HEK293T (cell line): ENCODE measurements around the gene RSRC1.

ENCODE experiments used
- BHLHE40 ChIP-seq: fragments of 450-650 bp; IDR thresholded peaks from 2 replicates; pipeline ENCODE4 v1.6.1; 2016; ENCODE audit warnings: mild to moderate bottlenecking, moderate library complexity, borderline replicate concordance
- CTBP1 ChIP-seq: fragments of 450-650 bp; IDR thresholded peaks from 2 replicates; pipeline ENCODE4 v1.6.1; 2016; ENCODE audit warnings: borderline replicate concordance
- ELF4 ChIP-seq: fragments of 450-650 bp; IDR thresholded peaks from 2 replicates; pipeline ENCODE4 v1.6.1; 2017; ENCODE audit warnings: antibody characterized with exemption
- FOXA1 ChIP-seq: fragments of 450-650 bp; IDR thresholded peaks from 2 replicates; pipeline ENCODE4 v1.6.1; 2016; ENCODE audit warnings: mild to moderate bottlenecking
- FOXK2 ChIP-seq: fragments of 450-650 bp; IDR thresholded peaks from 2 replicates; pipeline ENCODE4 v1.6.1; 2016; ENCODE audit warnings: mild to moderate bottlenecking
- FOXM1 ChIP-seq: fragments of 450-650 bp; IDR thresholded peaks from 2 replicates; pipeline ENCODE4 v1.6.1; 2017; ENCODE audit warnings: mild to moderate bottlenecking, borderline replicate concordance
- HDGF ChIP-seq: fragments of 450-650 bp; IDR thresholded peaks from 2 replicates; pipeline ENCODE4 v1.6.1; 2017; ENCODE audit warnings: antibody characterized with exemption, borderline replicate concordance
- L3MBTL2 ChIP-seq: fragments of 450-650 bp; conservative IDR thresholded peaks from 2 replicates; pipeline ENCODE4 v1.6.1; 2016; ENCODE audit warnings: mild to moderate bottlenecking
- LEF1 ChIP-seq: fragments of 450-650 bp; IDR thresholded peaks from 2 replicates; pipeline ENCODE4 v1.6.1; 2017; ENCODE audit warnings: mild to moderate bottlenecking, borderline replicate concordance
- NFRKB ChIP-seq: fragments of 450-650 bp; IDR thresholded peaks from 2 replicates; pipeline ENCODE4 v1.6.1; 2016; ENCODE audit warnings: mild to moderate bottlenecking, moderate library complexity
- SP1 ChIP-seq: fragments of 450-650 bp; IDR thresholded peaks from 2 replicates; pipeline ENCODE4 v1.6.1; 2017
- SUZ12 ChIP-seq: fragments of 450-650 bp; IDR thresholded peaks from 2 replicates; pipeline ENCODE4 v1.6.1; 2016; ENCODE audit warnings: mild to moderate bottlenecking
- TARDBP ChIP-seq: fragments of 450-650 bp; IDR thresholded peaks from 2 replicates; pipeline ENCODE4 v1.6.1; 2016
- ZNF384 ChIP-seq: fragments of 450-650 bp; IDR thresholded peaks from 2 replicates; pipeline ENCODE4 v1.6.1; 2016

DNA sequence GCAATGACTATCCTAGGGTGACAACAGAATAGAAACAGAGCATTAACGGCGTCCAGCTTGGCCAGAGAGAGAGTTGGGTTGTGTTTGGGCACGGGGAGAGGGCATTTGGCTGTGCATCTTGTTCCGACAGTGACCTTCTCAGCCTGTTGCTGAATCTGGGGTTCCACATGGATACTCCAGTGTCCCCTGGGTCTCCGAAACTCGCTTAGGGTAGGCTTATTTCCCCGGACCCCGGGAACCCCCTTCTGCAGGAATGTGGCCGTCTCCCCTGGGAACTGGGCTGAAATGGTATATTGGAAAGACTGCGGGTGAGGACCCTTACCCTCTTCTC lies 11.6 kb upstream of the RSRC1 start:
- TF ChIP-seq NFRKB (no peak), ZNF384 (no peak), SP1 (no peak), TARDBP (no peak), SUZ12 (no peak), FOXK2 (no peak), FOXA1 (no peak), LEF1 (no peak), CTBP1 (no peak), L3MBTL2 (no peak), HDGF (no peak), ELF4 (no peak), BHLHE40 (no peak), FOXM1 (no peak)
